HG03558 (cell line): ENCODE measurements around the gene MAST4.
"Not testable (repeated sequence)": the region's sequence is repeated elsewhere in the genome, so short reads cannot be mapped to it uniquely, and the experiment has no call there.

ENCODE experiments used
- ATAC-seq: cut with Tn5 transposase; IDR thresholded peaks from one replicate; pipeline ENCODE4 v1.9.1; 2021; ENCODE audit warnings: moderate number of reproducible peaks; ENCODE audit not compliant: unreplicated experiment; ENCODE audit errors: extremely low read depth

The MAST4 gene

DNA sequence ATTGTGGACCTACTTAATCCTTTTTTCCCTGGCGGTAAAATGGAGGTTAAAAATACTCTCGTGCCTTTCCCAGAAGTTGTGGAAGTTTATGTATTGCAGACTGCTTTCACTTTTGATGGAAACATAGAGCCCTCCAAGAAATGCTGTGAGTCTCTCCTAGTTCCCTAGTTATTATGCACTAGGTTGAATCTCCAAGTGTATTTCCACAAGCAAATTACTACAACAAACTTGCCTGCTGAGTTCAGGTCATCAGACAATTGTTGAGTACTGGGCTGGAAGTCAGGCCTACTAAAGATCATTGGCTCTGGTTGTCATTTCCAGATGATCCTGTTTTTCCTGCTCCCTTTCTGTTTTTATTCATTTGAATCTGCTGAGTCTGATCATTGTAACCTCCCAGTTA is 496.3 kb downstream of the MAST4 start:
- no peak for ATAC-seq

DNA sequence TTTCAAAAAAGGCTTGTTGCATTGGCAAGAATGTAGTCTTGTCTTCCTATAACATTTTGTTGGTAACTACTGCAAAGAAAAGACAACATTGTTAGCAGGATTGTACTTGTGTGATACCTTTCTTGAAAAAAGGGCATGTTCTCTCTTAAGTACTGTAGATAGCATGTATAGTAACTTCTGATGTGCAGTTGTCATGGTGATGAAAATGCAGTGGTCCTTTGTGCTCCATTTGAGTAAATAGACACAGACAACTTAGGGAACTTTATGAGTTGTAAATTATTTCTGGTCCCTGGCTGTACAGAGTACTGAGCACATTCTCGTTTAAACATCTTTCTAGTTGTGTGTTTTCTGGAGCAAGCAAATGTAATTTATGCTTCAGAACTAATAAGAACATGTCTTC is 497.1 kb downstream of the MAST4 start:
- no peak for ATAC-seq

DNA sequence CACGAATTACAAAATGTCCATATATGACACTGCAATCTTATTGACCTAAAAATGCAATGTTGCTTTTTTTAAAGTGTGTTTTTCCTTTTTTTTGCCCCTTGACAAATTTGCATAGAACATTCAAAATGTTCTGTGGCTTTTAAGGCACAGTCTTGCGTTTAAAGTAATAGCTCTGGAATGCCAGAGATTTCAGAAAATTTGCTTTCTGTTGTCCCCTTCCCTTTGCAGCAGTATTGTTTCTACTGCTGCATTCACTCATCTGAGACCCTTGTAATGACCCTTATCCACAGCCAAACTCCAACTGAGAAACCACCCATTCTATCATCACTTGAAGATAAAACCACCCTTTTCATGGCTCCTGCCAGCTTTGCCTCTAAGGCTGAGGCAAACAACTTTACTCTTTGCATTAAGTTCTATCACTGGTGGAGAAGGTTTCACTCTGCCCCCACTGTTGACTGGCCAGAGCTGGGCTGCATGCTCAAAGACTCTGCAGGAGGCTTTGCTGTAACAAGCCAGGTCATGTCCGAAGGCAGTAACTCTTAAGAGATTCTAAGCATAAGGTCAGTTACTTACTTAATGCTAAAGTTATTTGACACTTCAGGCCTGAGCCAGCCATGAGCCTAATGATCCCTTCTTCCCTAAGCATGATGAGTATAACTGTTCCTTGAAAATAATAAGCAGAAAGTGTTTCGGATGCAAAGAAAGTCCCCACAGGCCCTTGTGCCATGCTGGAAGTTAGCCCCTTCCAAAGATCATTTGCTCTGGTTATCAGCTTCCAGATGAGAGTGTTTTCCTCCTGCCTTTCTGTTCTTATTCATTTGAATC is 498.5 kb downstream of the MAST4 start:
- no peak for ATAC-seq

DNA sequence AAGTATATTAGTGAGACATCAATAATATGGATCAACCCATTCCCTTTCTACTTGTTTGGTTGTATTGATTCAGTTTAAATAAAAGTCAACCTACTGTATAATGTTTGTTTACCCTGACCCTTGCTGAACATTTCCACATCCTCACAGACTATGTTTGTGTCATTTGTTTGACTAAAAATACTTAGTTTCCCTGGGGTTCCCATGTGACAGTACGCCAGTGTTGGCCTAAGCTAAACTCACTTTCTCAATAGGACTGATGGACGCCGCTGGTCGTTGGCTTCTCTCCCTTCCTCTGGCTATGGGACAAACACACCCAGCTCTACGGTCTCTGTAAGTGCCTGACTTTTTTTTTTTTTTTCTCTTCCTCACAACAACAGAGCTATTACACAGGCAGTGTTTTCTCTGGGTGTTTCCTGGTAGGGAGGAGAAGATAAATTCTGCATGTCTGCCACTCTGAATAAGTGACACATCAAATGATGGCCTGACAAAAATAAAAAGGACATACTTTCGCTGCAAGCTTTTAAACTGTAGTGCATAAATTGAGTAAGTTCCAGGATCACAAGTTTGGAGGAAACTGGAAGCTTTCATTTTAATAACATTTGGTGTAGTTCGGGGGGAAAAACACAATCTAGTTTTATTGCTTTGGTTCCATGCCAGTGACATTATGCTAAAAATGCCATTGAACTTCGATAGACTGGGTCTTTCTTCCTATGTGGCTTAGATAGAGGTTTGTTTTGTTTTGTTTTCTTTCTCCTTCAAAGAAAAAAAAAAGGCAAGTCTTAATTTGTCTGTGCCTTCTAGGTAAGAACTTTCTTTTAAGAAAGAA is 499.4 kb downstream of the MAST4 start:
- ATAC-seq = no peak

DNA sequence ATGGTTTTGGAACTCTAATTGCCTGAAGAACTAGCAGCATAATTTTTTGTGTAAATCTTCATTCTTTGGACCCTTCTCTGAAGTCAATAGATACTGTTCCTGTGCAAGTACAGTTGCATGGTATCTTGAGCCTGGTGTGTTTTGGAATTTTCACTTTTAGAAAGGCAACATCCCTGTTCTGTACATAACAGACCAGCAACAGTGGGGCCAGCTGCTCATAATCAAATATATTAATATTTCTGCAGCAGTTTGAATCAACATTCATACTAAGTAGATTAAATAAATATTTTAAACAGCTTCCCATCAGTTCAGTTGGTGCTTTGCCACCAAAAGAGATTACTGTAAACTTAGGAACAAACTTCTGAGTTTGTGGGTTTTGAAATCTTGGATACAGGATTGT is 502.5 kb downstream of the MAST4 start:
- ATAC-seq = no peak

DNA sequence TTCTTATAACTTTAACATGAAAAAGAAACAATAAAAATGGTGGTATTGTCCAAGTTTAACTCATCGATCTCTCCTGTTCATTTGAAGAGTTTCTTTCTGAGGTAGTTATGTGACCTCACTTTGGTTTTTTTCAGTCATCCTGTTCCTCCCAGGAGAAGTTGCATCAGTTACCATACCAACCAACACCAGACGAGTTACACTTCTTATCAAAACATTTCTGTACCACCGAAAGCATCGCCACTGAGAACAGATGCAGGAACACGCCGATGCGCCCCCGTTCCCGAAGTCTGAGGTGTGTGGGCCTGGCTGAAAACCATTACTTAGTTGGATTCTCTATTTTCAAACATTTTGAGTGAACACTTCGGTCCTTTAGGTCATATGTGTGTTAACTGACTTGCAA is 504.1 kb downstream of the MAST4 start:
- ATAC-seq = no peak

DNA sequence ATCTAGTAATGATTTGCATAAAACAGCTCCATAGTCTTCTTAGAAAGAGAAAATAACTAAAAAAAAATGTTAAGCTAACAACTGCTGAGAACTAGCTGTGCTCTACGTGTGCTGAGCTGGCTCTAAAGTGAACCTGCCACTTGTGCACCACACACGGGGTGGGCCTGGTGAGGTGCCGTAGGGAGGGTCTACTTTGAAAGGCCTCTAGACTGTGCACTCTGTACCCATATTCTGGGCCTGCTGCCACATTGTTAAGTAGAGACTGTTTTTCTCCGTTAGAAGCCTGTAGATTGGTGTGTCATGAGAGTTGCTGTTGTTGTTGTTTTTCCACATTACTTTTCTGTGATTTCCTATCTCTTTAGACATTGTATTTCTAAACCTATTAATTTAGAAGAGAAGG is 506.5 kb downstream of the MAST4 start:
- no peak for ATAC-seq

DNA sequence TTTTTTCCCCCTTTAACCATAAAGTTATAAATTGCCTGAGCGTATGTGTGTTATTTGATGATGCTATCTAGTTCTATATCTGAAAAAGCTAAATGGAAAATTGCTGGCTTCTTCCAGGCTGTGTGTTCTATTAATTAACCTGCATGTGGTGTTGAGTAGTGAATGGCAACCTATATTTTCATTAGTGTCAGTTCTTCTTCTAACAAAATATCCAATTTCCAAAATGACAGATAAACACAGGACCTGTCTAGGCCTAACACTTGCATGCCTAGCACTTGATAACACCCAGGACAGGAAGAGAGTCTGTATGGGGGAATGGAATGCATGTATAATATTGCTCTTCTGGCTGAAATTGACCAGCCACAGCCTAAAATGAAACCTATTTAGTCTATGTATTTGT is 508.7 kb downstream of the MAST4 start:
- no peak for ATAC-seq

DNA sequence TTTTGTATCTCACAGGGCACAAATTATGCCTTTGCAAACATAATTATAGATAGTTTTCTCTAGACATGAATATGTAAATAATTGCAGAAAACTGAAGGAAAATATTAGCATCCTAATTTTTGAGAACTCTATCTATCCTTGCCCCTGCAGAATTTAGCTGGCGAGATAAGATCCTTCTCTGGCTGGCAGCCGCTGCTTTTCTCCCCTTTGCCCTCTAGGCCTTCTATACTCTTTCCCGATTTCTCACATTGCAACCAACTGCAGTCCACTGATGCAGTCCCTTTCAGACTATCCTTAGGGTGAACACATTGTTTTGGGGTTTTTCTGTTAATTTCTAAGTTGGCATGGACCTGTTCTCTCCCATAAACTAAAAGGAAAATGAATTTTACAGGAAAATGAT is 509.1 kb downstream of the MAST4 start:
- no peak for ATAC-seq

DNA sequence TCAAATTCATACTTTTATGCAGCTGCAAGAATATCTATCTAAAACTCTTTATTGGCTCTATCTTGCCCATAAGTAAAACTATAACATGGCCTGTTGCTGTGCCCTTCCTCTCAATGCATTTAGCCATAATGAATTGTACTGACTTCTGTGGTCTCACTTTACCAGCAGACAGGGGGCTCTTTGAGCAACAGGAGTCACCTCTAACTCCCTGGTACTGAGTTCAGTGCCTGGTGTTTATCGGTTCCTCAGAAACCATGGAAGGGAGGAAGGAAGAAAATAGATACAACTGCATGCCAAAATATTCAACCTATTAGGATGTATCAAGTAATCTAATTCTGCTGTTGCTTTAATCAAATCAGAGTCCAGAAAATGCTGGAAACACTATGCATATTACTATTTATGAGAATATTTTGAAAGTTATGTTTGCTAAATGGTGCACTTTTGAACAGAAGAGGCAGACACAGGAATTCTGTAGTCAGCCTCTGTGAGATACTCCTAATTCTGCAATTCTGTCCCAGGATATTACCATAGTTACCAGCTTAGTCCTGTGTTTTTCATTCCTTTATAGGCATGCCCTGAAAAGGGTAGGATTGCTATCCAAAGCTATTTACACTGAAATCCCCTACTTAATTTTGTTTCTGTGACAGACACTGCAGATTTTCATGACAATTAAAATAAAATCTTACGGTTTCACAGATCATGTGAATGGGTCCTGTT is 510.6 kb downstream of the MAST4 start:
- ATAC-seq = no peak

DNA sequence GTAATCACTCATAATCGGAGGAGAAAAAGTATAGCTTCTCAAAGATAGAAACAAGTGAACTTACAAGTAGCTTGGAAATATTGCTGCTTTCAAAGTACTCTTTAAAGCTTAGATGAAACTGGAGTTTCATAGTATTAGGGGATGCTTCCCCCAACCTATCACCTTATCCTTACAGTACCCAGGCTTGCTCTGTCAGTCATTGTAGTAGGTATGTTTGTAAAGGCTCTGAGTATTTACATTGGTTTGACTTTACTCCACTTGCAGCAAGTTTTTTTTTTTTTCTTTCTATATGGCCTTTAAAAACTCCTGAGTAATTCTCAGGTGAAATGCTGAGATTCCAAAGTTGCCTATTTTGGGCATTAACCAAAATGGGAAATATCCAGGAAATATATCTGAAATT is 515.6 kb downstream of the MAST4 start:
- no peak for ATAC-seq

DNA sequence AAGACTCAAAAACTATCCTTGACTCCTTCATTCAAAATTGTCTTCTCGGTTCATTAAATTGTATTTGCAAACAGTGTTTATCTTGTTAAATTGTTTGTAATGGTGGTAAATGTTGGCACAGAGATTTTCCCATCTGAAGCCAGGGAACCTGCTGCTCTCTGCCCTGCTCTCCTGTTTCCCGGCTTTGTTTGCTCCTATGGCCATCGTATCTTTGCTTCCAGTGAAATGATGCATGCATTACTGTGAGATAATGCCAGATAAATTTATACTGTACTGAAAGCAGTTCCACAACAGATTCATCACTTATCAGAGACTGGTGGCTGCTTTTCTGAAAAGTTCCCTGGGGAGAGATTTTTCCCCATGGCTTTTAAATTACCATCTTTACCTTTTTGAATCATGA is 519.1 kb downstream of the MAST4 start:
- no peak for ATAC-seq

DNA sequence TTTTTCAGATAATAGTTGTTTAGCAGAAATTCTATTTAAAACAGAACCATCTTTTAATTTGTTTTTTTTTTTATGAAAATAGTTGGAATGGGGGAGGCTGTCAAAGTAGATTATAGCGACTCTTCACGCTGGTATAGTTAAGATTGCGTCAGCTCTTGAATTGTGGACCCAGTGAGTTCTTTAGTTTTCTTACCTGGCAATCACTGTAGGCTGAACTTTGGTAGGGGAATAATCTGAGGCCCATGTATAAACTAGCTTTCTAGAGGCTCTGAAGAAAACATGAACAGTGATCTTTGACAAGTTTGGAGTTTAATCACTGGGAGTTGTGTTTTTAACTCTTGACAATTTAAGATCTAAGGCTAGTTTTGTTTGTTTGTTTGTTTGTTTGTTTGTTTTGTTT is 519.6 kb downstream of the MAST4 start:
- ATAC-seq = no peak

DNA sequence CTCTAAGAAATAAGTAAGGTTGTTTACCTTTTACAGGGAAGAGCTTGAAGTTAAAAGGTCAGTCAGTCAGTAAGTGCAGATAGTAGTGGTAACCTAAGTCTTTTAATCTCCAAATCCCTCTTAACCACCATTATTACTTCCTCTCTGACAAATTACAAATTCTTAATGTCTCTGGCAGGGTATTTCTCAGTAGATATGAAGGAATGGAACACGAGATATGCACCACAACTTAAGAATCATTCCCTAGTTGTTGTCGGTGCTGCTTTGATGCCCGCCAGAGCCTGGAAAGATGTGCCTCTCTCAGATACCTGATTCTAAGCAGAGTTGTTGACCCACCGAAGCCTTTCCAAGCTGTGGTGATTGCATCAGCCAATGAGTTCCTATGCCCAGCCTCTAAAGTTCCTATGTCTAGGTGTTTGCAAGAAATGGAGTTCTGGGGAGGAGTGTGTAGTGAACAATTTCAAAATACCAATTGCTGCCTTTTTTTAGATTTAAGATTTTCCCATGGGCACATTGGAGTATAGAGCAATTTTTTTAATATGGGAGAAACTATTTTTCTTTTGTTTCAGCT is 521.9 kb downstream of the MAST4 start:
- ATAC-seq = no peak

DNA sequence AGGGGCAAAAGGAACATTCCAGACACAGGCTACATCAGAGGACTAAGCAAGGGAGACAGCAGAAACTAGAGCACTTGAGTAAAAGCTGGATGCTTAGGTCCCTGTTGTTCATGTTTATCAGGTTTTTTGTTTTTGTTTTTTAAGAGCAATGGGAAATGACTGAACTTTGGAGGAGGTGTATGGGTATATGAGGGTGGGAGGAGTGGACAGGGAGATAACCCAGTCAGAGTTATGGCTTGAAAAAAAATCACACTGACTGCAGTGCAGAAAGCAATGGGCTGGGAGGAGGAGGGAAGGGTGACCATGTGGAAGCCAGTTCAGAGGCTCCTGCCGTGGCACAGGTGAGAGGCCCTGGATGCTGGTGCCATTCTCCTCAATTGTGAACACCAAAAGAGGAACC is 522.8 kb downstream of the MAST4 start:
- no peak for ATAC-seq

DNA sequence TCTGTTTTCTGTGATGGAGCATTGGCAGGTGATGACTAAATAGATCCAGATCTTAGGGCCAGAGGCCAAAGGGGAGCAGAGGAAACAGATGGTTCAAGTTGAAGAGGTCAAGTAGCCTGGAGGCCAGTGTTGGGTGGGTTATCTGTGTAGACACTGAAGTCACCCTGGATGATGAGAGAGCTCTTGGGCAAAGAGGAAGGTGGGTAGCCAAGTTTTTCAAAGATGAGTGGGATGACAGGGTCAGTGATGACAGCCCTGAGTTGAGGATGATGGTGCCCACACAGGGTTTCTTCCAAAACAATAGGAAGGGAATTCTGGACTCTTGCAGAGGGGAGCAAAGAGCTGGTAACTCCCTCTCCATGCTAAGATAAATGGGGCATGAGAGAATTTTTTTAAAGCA is 523.8 kb downstream of the MAST4 start:
- ATAC-seq = no peak

DNA sequence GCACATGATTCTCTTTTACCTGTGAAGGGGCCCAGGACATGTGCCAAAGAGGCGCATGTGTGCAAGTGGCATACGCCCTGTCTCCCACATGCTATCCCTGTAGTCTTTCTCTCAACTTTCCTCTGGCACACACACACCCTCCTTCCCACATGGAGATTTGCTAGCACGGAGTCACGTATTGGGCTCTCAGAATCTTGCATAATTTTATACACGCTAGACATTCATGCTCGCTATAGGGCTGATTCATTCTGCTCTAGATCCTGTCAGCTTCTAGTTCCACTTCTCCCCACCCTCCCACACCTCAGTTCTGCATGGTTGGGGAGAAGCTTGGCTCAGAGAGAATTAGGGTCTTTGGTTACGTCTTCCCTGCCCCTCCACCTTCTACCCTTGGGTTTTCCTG is 527.6 kb downstream of the MAST4 start:
- no peak for ATAC-seq

DNA sequence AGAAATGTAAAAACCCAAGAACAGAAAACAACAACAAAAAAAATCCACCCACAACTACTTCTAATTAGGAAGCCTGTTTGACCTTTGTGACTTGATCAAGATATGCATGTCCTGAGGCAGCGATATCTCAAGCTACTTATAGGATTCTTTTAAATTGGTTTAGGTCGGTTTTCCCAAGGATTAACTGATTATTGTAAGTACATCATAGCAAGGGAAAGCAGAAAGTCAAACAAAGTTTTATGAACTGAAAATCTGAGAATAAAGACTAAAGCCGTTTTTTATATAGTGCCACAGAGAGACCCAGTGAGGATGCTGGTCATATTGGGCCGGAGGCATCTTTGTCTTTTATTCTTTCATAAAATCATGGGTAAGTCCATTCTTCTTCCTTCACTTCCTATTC is 528.4 kb downstream of the MAST4 start:
- no peak for ATAC-seq

DNA sequence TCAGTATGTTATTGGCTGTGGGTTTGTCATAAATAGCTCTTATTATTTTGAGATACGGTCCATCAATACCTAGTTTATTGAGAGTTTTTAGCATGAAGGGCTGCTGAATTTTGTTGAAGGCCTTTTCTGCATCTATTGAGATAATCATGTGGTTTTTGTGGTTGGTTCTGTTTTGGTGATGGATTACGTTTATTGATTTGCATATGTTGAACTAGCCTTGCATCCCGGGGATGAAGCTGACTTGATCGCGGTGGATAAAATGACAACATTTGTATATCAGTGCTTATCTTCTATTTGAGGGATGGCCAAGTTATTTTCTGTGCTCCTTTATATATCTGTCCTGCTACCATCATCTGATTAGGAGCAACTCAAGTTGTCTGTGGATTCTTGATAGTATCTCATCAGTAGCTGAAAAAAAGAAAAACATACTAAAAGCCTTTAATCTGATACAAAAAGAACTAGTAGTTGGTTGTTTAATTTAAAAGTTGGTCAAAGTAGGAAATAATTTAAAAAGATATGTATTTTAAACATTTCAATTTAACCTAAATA is 531.2 kb downstream of the MAST4 start:
- not testable (repeated sequence) for ATAC-seq

DNA sequence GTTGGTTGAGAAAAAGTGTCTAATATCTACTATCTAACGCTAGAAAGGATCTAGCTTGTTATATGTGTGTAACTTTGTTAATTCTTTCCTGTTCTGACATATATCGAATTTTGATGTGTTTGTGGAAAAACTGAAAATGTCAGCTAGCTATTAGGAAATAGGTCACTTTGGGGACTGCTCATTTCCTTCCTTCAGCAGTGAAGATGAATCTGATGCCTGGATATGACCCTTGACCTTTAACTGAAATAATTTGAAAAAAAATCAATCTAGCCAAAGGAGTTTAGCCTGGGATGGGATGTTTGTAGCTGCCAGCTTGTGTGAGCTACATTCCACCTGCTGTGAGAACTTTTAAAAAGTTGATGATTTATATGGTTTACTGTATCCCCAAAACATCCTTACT is 533.6 kb downstream of the MAST4 start:
- ATAC-seq = no peak
